Thoracic aorta (tissue), 2 donors: ENCODE measurements around the gene ADCY4. TPM values are rescaled to one million over a fixed set of nuclear protein-coding genes. Genes with fewer than 3 reads are reported as not detected.

ENCODE experiments used
- ATAC-seq: fragments of 150-250 bp; one replicate; pipeline ENCODE4 v1.8.0; 2017; ENCODE audit warnings: low read depth; ENCODE audit not compliant: insufficient number of reproducible peaks, low FRiP score
- DNase-seq: peaks from one replicate; pipeline ENCODE4 v3.0.0-alpha.2; 2020; ENCODE audit warnings: low spot score
- H3K27ac ChIP-seq, 2 donors: fragments of 200-600 bp; sonication (generic); 1 replicate in 1 of 2; 2 replicates in 1 of 2; pipeline ENCODE4 v1.5.1; 2016; ENCODE audit warnings: mild to moderate bottlenecking in 2 of 2, moderate library complexity in 2 of 2
- H3K27me3 ChIP-seq: fragments of 200-600 bp; sonication (generic); replicated peaks from 2 replicates; pipeline ENCODE4 v1.6.0; 2016; ENCODE audit warnings: mild to moderate bottlenecking; ENCODE audit not compliant: insufficient read depth
- H3K36me3 ChIP-seq: fragments of 200-600 bp; sonication (generic); one replicate; pipeline ENCODE4 v1.5.1; 2016
- H3K4me1 ChIP-seq, 2 donors: fragments of 200-600 bp; sonication (generic); 1 replicate in 1 of 2; 2 replicates in 1 of 2; pipeline versions ENCODE4 v1.5.1 to v1.6.0; 2016; ENCODE audit warnings: low read depth in 2 of 2, mild to moderate bottlenecking in 1 of 2; ENCODE audit not compliant: control insufficient read depth in 1 of 2
- H3K4me3 ChIP-seq: fragments of 200-600 bp; sonication (generic); 2 replicates; pipeline ENCODE4 v1.5.1; 2016; ENCODE audit warnings: mild to moderate bottlenecking
- H3K9me3 ChIP-seq: fragments of 200-600 bp; sonication (generic); 2 replicates; pipeline ENCODE4 v1.5.1; 2016
- total RNA-seq, 2 donors: library from RNA; depleted of rRNA; stranded (reverse); fragments of >200 nt; gene quantifications; one replicate each; pipeline versions ENCODE4 v1.1.0 to v1.2.3, GENCODE V29; 2016
- TF ChIP-seq, protein P1 (sequence below): fragments of 200-600 bp; sonication (generic); IDR thresholded peaks from one replicate; pipeline ENCODE4 v1.5.1; 2019; ENCODE audit warnings: antibody characterized with exemption

ADCY4 gene
- total RNA-seq, 2 donors from 2014 or later = 25.5 to 28.7 TPM

DNA sequence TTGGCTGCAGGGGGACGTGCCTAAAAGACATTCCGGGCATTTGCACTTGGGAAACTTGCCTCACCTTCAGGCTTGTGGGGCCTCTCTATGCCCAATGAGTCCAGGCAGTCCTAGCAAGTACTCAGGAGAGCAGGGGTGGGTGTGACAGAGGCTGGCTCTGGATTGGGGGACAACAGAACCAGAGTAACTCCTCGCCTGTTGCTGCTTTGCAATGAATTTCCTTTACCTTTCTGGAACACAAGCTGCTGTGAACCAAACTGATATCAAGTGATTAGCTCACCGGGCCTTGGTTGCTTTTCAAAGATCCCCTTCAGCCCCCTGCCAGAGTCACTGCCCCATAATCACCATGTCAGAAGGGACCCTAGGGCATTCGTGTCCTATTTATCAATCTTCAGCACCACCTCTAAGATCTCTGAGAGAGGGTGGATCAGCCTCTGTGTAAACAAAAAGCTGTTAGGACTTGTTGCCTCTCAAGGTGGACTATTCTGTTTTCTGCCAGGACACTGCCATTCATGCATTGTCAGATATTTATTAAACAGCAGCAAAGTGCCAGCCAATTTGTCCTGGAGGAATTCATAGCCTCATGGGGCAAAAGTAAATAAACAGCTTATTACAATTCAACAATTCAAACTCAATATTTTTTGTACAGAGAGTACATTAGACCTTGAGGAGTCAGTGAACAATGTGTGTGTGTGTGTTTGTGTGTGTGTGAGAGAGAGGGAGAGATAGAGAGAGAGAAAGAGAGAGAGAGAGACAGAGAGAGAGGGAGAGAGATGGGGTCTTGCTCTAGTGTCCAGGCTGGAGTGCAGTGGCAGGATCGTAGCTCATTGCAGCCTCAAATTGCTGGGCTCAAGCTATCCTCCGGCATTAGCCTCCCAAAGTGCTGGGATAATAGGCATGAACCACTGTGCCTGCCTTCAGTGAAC is 44.4 kb upstream of the ADCY4 start:
- DNase-seq = no peak
- TF ChIP-seq, protein P1, sequence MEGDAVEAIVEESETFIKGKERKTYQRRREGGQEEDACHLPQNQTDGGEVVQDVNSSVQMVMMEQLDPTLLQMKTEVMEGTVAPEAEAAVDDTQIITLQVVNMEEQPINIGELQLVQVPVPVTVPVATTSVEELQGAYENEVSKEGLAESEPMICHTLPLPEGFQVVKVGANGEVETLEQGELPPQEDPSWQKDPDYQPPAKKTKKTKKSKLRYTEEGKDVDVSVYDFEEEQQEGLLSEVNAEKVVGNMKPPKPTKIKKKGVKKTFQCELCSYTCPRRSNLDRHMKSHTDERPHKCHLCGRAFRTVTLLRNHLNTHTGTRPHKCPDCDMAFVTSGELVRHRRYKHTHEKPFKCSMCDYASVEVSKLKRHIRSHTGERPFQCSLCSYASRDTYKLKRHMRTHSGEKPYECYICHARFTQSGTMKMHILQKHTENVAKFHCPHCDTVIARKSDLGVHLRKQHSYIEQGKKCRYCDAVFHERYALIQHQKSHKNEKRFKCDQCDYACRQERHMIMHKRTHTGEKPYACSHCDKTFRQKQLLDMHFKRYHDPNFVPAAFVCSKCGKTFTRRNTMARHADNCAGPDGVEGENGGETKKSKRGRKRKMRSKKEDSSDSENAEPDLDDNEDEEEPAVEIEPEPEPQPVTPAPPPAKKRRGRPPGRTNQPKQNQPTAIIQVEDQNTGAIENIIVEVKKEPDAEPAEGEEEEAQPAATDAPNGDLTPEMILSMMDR = no peak
- Histone ChIP-seq H3K9me3 (no peaks in the 10 kb centered on the region), H3K27ac (no peak overlapping the region), H3K4me3 (no peak overlapping the region), H3K27me3 (no peaks in the 10 kb centered on the region), H3K4me1 (no peaks in the 10 kb centered on the region), H3K36me3 (peaks cover 13% of the 10 kb centered on the region)
- ATAC-seq = no peak

DNA sequence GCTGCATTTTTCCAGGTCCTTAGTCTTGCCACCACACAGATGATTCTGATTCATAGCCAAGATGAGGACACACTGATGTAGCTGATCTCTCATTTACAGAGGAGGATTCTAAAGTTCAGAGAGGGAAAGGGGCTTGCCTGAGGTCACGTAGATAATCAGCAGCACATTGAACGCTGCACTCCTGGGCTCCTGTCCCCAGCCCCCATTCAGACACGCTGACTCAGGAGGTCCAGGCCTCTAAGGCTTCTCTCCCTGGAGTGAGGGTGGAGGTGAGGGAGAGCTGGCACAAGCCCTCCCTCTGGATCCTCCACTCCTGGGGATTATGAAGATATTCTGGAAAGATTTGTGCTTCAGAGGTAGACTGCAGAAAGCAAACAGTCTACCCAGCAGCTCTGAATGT is 43.5 kb upstream of the ADCY4 start:
- no peaks in the 10 kb centered on the region for H3K4me1 ChIP-seq
- no peak overlapping the region for H3K27ac ChIP-seq
- no peaks in the 10 kb centered on the region for H3K27me3 ChIP-seq
- peaks cover 13% of the 10 kb centered on the region for H3K36me3 ChIP-seq
- DNase-seq (no peak), ATAC-seq (no peak)
- TF ChIP-seq, protein P1 = no peak
- no peaks in the 10 kb centered on the region for H3K9me3 ChIP-seq
- H3K4me3 ChIP-seq = no peak overlapping the region

DNA sequence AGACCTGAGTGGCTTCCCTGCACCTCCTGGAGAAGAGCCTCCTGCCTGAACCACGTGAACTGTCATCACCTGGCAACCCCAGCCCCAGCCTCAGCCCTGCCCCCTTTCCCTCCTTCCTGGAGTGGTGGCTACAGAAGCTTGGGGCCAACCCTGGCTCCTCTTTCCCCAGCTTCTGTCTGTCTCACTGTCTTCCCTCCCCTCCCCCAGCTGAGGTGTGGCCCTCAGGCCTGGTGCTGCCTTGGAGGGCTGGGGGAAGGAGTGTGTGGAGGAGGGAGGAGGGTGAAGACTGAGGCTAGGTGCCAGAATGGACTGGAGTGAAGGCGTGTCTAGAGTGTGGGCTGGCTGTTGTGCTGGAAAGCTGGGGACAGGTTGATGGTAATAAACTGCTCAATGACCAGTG is 42.8 kb upstream of the ADCY4 start:
- TF ChIP-seq, protein P1 = no peak
- Histone ChIP-seq H3K27ac (no peak overlapping the region), H3K4me1 (no peaks in the 10 kb centered on the region), H3K9me3 (no peaks in the 10 kb centered on the region), H3K4me3 (no peak overlapping the region), H3K27me3 (no peaks in the 10 kb centered on the region), H3K36me3 (peaks cover 13% of the 10 kb centered on the region)
- ATAC-seq = no peak
- DNase-seq = no peak

DNA sequence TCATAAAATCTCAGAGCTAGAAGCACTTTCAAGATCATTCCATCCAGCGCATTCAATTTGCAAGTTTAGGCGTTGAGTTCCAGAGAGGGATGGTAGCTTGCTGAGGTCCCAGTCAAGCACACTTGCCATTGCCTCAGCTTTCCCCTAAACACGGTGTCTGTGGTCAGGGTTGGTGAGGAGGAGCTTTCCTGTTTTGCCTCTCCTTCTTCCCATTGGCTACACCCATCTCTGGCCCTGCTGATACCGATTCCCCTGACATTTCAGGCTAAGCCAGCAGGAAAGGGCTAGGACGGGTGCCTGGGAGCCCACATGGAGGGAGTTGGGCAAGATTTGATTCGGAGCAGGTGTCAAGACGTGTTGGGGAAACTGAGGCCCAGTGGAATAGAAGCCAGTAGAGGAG is 42.3 kb upstream of the ADCY4 start:
- peaks cover 16% of the 10 kb centered on the region for H3K36me3 ChIP-seq

DNA sequence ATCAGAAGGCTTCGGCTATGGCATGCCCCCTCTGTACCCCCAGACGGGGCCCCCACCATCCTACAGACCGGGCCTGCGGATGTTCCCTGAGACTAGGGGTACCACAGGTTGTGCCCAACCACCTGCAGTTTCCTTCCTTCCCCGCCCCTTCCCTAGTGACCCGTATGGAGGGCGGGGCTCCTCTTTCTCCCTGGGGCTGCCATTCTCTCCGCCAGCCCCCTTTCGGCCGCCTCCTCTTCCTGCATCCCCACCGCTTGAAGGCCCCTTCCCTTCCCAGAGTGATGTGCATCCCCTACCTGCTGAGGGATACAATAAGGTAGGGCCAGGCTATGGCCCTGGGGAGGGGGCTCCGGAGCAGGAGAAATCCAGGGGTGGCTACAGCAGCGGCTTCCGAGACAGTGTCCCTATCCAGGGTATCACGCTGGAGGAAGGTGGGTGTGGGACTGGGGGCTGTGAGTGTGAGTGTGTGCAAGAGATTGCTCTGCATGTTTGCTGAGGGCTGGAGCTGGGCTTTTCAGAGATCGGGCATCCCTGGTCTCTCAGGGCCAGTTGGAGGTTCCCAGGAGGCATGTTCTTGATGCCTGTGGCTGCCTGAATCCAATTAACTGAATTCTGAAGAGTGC is 41.7 kb upstream of the ADCY4 start:
- ATAC-seq (no peak), DNase-seq (no peak)
- Histone ChIP-seq H3K36me3 (peaks cover 19% of the 10 kb centered on the region), H3K9me3 (no peaks in the 10 kb centered on the region), H3K27ac (no peak overlapping the region), H3K27me3 (no peaks in the 10 kb centered on the region), H3K4me3 (no peak overlapping the region), H3K4me1 (no peaks in the 10 kb centered on the region)
- TF ChIP-seq, protein P1 = no peak

More for the DNA sequence above, 42.3 kb upstream of the ADCY4 start:
- Histone ChIP-seq H3K27ac (no peak overlapping the region), H3K4me3 (no peak overlapping the region), H3K9me3 (no peaks in the 10 kb centered on the region), H3K4me1 (no peaks in the 10 kb centered on the region), H3K27me3 (no peaks in the 10 kb centered on the region)
- TF ChIP-seq, protein P1 = no peak
- DNase-seq (no peak), ATAC-seq (no peak)
